ENCODE data around the gene CLDN22.

Gene CLDN22

DNA sequence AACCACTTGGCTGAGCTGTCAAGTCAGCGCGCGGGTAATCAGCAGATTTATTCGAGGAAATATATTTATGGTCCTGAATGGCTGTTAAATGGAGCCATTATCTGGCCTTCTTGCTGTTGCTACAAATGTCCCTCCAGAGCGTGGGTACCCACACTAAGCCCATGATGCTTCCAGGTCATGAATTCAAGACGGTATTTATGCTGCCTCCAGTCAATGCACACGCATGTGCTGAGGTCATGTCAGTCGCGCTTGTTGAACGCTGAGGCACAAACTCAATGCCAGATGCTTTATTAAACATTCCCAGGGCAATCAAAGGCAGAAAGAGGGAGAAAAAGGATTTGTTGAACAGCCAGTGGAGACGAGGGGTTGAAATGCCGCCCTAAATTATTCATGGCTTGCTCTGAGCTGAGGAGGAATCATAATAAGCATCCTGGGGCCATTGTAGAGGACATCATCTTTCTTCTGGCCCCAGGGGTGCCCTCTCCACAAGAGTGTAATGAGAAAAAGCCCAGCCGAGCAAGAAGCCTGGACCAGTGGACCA lies 38.2 kb upstream of the CLDN22 start:
- DNase-seq (ENCODE audit: low read depth in 1 of 2, low spot score in 1 of 2): no peak
- Histone ChIP-seq H3K27ac (replicated peaks) (no peak overlapping the region), H3K4me3 (replicated peaks; ENCODE audit: insufficient read depth, low read length) (no peak overlapping the region), H3K27me3 (ENCODE audit: insufficient read depth, poor library complexity, severe bottlenecking) (no peaks in the 10 kb centered on the region)
- TF ChIP-seq, protein P1, sequence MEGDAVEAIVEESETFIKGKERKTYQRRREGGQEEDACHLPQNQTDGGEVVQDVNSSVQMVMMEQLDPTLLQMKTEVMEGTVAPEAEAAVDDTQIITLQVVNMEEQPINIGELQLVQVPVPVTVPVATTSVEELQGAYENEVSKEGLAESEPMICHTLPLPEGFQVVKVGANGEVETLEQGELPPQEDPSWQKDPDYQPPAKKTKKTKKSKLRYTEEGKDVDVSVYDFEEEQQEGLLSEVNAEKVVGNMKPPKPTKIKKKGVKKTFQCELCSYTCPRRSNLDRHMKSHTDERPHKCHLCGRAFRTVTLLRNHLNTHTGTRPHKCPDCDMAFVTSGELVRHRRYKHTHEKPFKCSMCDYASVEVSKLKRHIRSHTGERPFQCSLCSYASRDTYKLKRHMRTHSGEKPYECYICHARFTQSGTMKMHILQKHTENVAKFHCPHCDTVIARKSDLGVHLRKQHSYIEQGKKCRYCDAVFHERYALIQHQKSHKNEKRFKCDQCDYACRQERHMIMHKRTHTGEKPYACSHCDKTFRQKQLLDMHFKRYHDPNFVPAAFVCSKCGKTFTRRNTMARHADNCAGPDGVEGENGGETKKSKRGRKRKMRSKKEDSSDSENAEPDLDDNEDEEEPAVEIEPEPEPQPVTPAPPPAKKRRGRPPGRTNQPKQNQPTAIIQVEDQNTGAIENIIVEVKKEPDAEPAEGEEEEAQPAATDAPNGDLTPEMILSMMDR (IDR thresholded peaks at IDR 0.05; ENCODE audit: insufficient read depth, low read length): no peak
- TF ChIP-seq POLR2AphosphoS5 (IDR thresholded peaks at IDR 0.05; ENCODE audit: low read depth): no peak
- TF ChIP-seq GABPA (IDR thresholded peaks at IDR 0.05; ENCODE audit: low read depth): no peak
- no peak for TF ChIP-seq SPI1 (IDR thresholded peaks at IDR 0.05; ENCODE audit: borderline replicate concordance, low read depth)
- TF ChIP-seq, protein P2, sequence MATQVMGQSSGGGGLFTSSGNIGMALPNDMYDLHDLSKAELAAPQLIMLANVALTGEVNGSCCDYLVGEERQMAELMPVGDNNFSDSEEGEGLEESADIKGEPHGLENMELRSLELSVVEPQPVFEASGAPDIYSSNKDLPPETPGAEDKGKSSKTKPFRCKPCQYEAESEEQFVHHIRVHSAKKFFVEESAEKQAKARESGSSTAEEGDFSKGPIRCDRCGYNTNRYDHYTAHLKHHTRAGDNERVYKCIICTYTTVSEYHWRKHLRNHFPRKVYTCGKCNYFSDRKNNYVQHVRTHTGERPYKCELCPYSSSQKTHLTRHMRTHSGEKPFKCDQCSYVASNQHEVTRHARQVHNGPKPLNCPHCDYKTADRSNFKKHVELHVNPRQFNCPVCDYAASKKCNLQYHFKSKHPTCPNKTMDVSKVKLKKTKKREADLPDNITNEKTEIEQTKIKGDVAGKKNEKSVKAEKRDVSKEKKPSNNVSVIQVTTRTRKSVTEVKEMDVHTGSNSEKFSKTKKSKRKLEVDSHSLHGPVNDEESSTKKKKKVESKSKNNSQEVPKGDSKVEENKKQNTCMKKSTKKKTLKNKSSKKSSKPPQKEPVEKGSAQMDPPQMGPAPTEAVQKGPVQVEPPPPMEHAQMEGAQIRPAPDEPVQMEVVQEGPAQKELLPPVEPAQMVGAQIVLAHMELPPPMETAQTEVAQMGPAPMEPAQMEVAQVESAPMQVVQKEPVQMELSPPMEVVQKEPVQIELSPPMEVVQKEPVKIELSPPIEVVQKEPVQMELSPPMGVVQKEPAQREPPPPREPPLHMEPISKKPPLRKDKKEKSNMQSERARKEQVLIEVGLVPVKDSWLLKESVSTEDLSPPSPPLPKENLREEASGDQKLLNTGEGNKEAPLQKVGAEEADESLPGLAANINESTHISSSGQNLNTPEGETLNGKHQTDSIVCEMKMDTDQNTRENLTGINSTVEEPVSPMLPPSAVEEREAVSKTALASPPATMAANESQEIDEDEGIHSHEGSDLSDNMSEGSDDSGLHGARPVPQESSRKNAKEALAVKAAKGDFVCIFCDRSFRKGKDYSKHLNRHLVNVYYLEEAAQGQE (IDR thresholded peaks at IDR 0.05; ENCODE audit: insufficient replicate concordance, low read depth): no peak

DNA sequence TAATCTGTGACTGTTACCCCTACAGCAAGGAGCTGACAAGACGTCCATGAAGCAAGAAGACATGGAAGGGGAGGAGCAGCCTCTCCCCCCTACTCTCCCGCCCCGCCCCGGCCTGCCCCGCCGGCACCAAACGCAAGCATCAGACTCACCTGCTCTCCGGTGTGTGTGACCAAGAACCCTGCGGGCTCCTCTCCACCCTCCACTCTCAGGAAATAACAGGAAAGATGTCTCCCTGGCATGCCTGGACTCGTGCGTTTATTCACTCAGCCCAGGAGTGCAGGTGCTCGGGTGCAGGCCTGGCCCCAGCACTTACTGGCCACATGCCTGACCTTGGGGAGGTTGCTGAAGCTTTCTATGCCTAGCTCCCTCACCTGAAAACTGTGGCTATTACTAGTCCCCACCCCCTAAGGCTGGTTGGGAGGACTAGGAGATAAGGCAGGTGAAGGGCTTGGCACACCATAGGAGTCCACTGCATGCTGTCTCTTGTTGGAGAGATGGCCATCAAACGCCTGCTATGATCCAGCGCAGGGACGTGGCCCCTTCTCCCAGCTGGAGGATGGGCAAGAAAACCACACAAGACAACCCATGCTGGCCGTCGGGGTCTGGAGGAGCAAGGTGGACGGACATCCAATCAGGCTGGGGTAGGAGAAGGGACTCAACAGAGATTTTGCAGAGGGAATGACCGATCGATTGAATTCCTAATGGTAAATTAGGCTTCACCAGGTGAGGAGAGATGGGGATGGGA lies 37.0 kb upstream of the CLDN22 start:
- Histone ChIP-seq H3K27ac (replicated peaks) (no peak overlapping the region), H3K4me3 (replicated peaks; ENCODE audit: insufficient read depth, low read length) (no peak overlapping the region), H3K27me3 (ENCODE audit: insufficient read depth, poor library complexity, severe bottlenecking) (no peaks in the 10 kb centered on the region)
- TF ChIP-seq SPI1 (IDR thresholded peaks at IDR 0.05; ENCODE audit: borderline replicate concordance, low read depth): no peak
- no peak for TF ChIP-seq GABPA (IDR thresholded peaks at IDR 0.05; ENCODE audit: low read depth)
- TF ChIP-seq, protein P2 (IDR thresholded peaks at IDR 0.05; ENCODE audit: insufficient replicate concordance, low read depth): no peak
- no peak for TF ChIP-seq POLR2AphosphoS5 (IDR thresholded peaks at IDR 0.05; ENCODE audit: low read depth)
- TF ChIP-seq, protein P1 (IDR thresholded peaks at IDR 0.05; ENCODE audit: insufficient read depth, low read length): no peak
- no peak for DNase-seq (ENCODE audit: low read depth in 1 of 2, low spot score in 1 of 2)

DNA sequence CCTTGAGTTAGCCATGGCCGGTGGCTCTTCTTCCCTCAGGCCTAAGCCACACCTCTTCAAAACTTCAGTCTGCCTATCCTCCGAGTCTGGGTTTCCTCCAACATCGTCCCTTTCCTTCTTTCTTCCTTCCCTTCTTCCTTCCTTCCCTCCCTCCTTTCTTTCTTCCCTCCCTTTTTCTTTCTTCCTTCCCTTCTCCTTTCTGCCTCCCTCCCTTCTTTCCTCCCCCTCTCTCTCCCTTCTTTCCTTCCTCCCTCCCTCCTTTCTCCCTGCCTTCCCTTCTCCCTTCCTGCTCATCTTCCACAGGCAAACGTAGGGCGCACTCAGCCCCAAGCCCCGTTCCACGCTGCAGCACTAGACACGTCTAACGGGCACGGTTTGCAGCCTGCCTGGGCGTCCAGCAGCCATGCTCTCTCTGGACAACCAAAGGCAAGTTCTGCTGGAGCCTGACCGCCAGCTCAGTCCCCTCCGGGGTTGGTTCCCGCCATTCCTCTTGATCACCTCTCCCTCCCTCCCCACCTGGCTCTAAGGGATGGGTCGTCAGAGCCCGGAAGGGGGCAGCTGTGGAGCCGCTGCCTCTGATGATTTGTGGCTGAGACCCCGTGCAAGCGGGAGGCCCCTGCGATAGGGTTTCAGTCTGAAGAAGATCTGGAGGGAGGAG lies 36.2 kb upstream of the CLDN22 start:
- no peak overlapping the region for H3K27ac ChIP-seq (replicated peaks)
- TF ChIP-seq, protein P2 (IDR thresholded peaks at IDR 0.05; ENCODE audit: insufficient replicate concordance, low read depth): no peak
- TF ChIP-seq, protein P1 (IDR thresholded peaks at IDR 0.05; ENCODE audit: insufficient read depth, low read length): no peak
- no peak for TF ChIP-seq SPI1 (IDR thresholded peaks at IDR 0.05; ENCODE audit: borderline replicate concordance, low read depth)
- no peak for TF ChIP-seq POLR2AphosphoS5 (IDR thresholded peaks at IDR 0.05; ENCODE audit: low read depth)
- TF ChIP-seq GABPA (IDR thresholded peaks at IDR 0.05; ENCODE audit: low read depth): no peak

More for the DNA sequence above, 36.2 kb upstream of the CLDN22 start:
- no peak for DNase-seq (ENCODE audit: low read depth in 1 of 2, low spot score in 1 of 2)
- no peaks in the 10 kb centered on the region for H3K27me3 ChIP-seq (ENCODE audit: insufficient read depth, poor library complexity, severe bottlenecking)
- H3K4me3 ChIP-seq (replicated peaks; ENCODE audit: insufficient read depth, low read length): no peak overlapping the region

Measured in HL-60 (cell line).